Smooth muscle cell (in vitro differentiated cells): ENCODE measurements around the gene KRTAP3-3. TPM values are rescaled to one million over a fixed set of nuclear protein-coding genes. Genes with fewer than 3 reads are reported as not detected.

Experiments
- DNase-seq: peaks from one replicate; lab custom pipeline; 2025; ENCODE audit not compliant: unreplicated experiment; lab: John Stamatoyannopoulos, UW
- H2AFZ ChIP-seq: fragments of 200-600 bp; sonication (generic); 2 replicates; pipeline ENCODE4 v1.6.0; 2016; ENCODE audit warnings: antibody characterized with exemption, low read depth, mild to moderate bottlenecking
- H3F3A ChIP-seq: fragments of 200-600 bp; sonication (generic); 2 replicates; pipeline ENCODE4 v1.6.0; 2017; ENCODE audit warnings: antibody characterized with exemption, low read depth
- H3K27ac ChIP-seq: fragments of 200-600 bp; sonication (generic); 2 replicates; pipeline ENCODE4 v1.5.1; 2016; ENCODE audit warnings: low read depth, mild to moderate bottlenecking
- H3K27me3 ChIP-seq: fragments of 200-600 bp; sonication (generic); 2 replicates; pipeline ENCODE4 v1.6.1; 2016; ENCODE audit warnings: low read depth, mild to moderate bottlenecking
- H3K36me3 ChIP-seq: fragments of 200-600 bp; sonication (generic); 2 replicates; pipeline ENCODE4 v1.5.1; 2016; ENCODE audit warnings: low read depth
- H3K4me1 ChIP-seq: fragments of 200-600 bp; sonication (generic); 2 replicates; pipeline ENCODE4 v1.5.1; 2016; ENCODE audit warnings: low read depth
- H3K4me2 ChIP-seq: fragments of 200-600 bp; sonication (generic); 2 replicates; pipeline ENCODE4 v1.6.0; 2016; ENCODE audit warnings: mild to moderate bottlenecking
- H3K4me3 ChIP-seq: fragments of 200-600 bp; sonication (generic); 2 replicates; pipeline ENCODE4 v1.5.1; 2016; ENCODE audit warnings: mild to moderate bottlenecking
- H3K79me2 ChIP-seq: fragments of 200-600 bp; sonication (generic); 2 replicates; pipeline ENCODE4 v1.6.0; 2016; ENCODE audit warnings: low read depth, mild to moderate bottlenecking
- H3K9ac ChIP-seq: fragments of 200-600 bp; sonication (generic); 2 replicates; pipeline ENCODE4 v1.6.0; 2016; ENCODE audit warnings: low read depth
- H3K9me3 ChIP-seq: fragments of 200-600 bp; sonication (generic); replicated peaks from 2 replicates; pipeline ENCODE4 v1.5.1; 2016; ENCODE audit warnings: low read depth
- H4K20me1 ChIP-seq: fragments of 200-600 bp; sonication (generic); 2 replicates; pipeline ENCODE4 v1.6.0; 2016; ENCODE audit warnings: low read depth
- CTCF ChIP-seq: fragments of 200-600 bp; sonication (generic); IDR thresholded peaks from 2 replicates; pipeline ENCODE4 v1.5.1; 2017; ENCODE audit warnings: borderline replicate concordance, mild to moderate bottlenecking, antibody characterized with exemption; ENCODE audit not compliant: insufficient read depth, poor library complexity, severe bottlenecking
- WGBS: methylation state at CpG from one replicate; pipeline ENCODE4 v1.1.7; 2016; ENCODE audit warnings: low lambda C conversion rate; 5-methylcytosine and 5-hydroxymethylcytosine counted together
- polyA plus RNA-seq: library from polyadenylated mRNA; unstranded; fragments of >200 nt; fragmentation: Nextera tagmentation; extraction: Ambion mirVana; gene quantifications from 2 replicates; pipeline ENCODE4 v1.2.1, GENCODE V29; 2016
- total RNA-seq: library from RNA; depleted of rRNA; stranded (reverse); fragments of >200 nt; gene quantifications from 2 replicates; pipeline ENCODE4 v1.2.3, GENCODE V29; 2014

Gene KRTAP3-3
- total and polyA plus RNA-seq, 2 experiments from 2014 or later, result not detected

- no peak overlapping the region for H3K27ac ChIP-seq
- TF ChIP-seq CTCF, result no peak
Observed at GRCh38 chr17:40995116-40995515, 1.2 kb upstream of the KRTAP3-3 start.

DNA sequence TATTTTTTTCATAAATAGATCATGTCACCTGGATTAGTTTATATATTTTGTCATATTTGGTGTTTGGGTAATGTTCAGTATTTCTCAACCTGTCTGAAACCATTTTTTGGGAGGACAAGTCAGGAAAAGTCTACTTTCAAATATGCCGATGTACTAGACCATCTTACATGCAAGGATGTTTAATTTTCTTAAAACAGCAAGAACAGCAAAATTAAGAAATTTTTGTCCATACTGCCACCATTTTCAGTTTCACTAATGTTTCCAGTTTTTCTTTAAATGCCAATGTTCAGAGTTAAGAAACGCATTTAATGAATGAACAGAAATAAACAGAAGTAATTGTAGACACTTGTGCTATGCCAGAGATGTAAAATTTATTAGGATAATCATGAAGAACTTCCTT, 880 bp downstream of the KRTAP3-3 start:
- 95% methylated on average over 2 of the region's 2 CpGs for WGBS

More at GRCh38 chr17:40995116-40995515, 1.2 kb upstream of the KRTAP3-3 start:
- Histone ChIP-seq H3K9me3 (no peaks in the 10 kb centered on the region), H3K4me3 (no peak overlapping the region), H3K79me2 (no peaks in the 10 kb centered on the region), H3F3A (no peaks in the 10 kb centered on the region), H2AFZ (no peak overlapping the region), H3K9ac (no peak overlapping the region), H3K4me1 (no peaks in the 10 kb centered on the region), H3K36me3 (no peaks in the 10 kb centered on the region), H4K20me1 (no peaks in the 10 kb centered on the region), H3K4me2 (no peak overlapping the region), H3K27me3 (peaks cover 19% of the 10 kb centered on the region)
- 0% methylated on average over 1 of the region's 1 CpG for WGBS
- no peak for DNase-seq

DNA sequence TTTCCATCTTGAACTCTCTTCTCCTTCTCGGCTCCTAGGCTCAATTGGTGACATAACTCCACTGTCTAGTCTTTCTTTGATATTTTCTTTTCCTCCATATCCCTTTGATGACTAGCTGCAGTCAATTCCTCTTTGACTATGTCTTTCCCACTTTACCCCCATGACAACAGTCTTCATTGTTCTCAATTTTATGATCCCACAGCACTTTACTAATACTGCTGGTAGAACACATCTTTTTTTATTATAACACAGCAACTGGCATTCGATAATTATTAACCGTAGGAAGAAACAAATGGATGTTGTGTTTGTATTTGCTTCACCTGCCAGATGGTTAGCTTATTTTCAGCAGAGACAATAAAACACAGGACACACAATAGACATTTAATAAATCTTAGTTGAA, 1.3 kb downstream of the KRTAP3-3 start:
- H3K9ac ChIP-seq, result no peak overlapping the region
- H3K79me2 ChIP-seq, result no peaks in the 10 kb centered on the region
- 93% methylated on average over 3 of the region's 3 CpGs for WGBS
- TF ChIP-seq CTCF, result no peak
- H3K4me1 ChIP-seq, result no peaks in the 10 kb centered on the region
- peaks cover 14% of the 10 kb centered on the region for H3K27me3 ChIP-seq
- no peaks in the 10 kb centered on the region for H3K36me3 ChIP-seq
- H3K4me3 ChIP-seq, result no peak overlapping the region
- DNase-seq, result no peak
- H3K4me2 ChIP-seq, result no peak overlapping the region
- H3F3A ChIP-seq, result no peaks in the 10 kb centered on the region
- H3K9me3 ChIP-seq, result no peaks in the 10 kb centered on the region
- no peak overlapping the region for H3K27ac ChIP-seq
- no peak overlapping the region for H2AFZ ChIP-seq
- no peaks in the 10 kb centered on the region for H4K20me1 ChIP-seq

More for the DNA sequence above, 880 bp downstream of the KRTAP3-3 start:
- Histone ChIP-seq H3K27ac (no peak overlapping the region), H3K4me1 (no peaks in the 10 kb centered on the region), H4K20me1 (no peaks in the 10 kb centered on the region), H3K9ac (no peak overlapping the region), H3K36me3 (no peaks in the 10 kb centered on the region), H3K79me2 (no peaks in the 10 kb centered on the region), H2AFZ (no peak overlapping the region), H3K4me3 (no peak overlapping the region), H3K4me2 (no peak overlapping the region), H3K9me3 (no peaks in the 10 kb centered on the region), H3K27me3 (peaks cover 18% of the 10 kb centered on the region), H3F3A (no peaks in the 10 kb centered on the region)
- no peak for TF ChIP-seq CTCF
- no peak for DNase-seq

- H3F3A ChIP-seq, result no peaks in the 10 kb centered on the region
- WGBS, result 82% methylated on average over 8 of the region's 8 CpGs
- no peaks in the 10 kb centered on the region for H3K9me3 ChIP-seq
- no peaks in the 10 kb centered on the region for H3K79me2 ChIP-seq
- H3K27ac ChIP-seq, result no peak overlapping the region
- DNase-seq, result no peak
- H2AFZ ChIP-seq, result no peak overlapping the region
- H3K4me2 ChIP-seq, result no peak overlapping the region
- H3K4me3 ChIP-seq, result no peak overlapping the region
- H4K20me1 ChIP-seq, result no peaks in the 10 kb centered on the region
- no peak overlapping the region for H3K9ac ChIP-seq
- no peaks in the 10 kb centered on the region for H3K27me3 ChIP-seq
- no peaks in the 10 kb centered on the region for H3K4me1 ChIP-seq
- H3K36me3 ChIP-seq, result no peaks in the 10 kb centered on the region
- no peak for TF ChIP-seq CTCF
Observed at GRCh38 chr17:40986920-40987319, 7.0 kb downstream of the KRTAP3-3 start.
